HFFc6 (cell line): ENCODE data around the gene BCAS1. TPM values are rescaled to one million over a fixed set of nuclear protein-coding genes. Genes with fewer than 3 reads are reported as not detected.
A peak's percentile ranks its signal among the peaks of the same experiment; 100 is the strongest.

Experiments
- DNase-seq: peaks from one replicate; pipeline ENCODE4 v3.0.0-alpha.2; 2018
- H3K27ac Mint-ChIP-seq: 2 replicates; pipeline ENCODE4 v1.8.0; 2020; ENCODE audit warnings: mild to moderate bottlenecking, mixed read lengths
- H3K27me3 Mint-ChIP-seq: 2 replicates; pipeline ENCODE4 v1.8.0; 2021; ENCODE audit warnings: mild to moderate bottlenecking, moderate library complexity, mixed read lengths; ENCODE audit not compliant: insufficient read depth
- H3K36me3 Mint-ChIP-seq: 2 replicates; pipeline ENCODE4 v1.8.0; 2021; ENCODE audit warnings: low read depth, mixed read lengths
- H3K4me1 Mint-ChIP-seq: 2 replicates; pipeline ENCODE4 v1.8.0; 2020; ENCODE audit warnings: low read depth, mixed read lengths
- H3K4me3 Mint-ChIP-seq: 2 replicates; pipeline ENCODE4 v1.8.0; 2020; ENCODE audit warnings: mild to moderate bottlenecking, moderate library complexity, mixed read lengths
- H3K9me3 Mint-ChIP-seq: 2 replicates; pipeline ENCODE4 v1.8.0; 2020; ENCODE audit warnings: mild to moderate bottlenecking, mixed read lengths
- CTCF ChIP-seq: fragments of 200-600 bp; sonication (generic); IDR thresholded peaks from 2 replicates; pipeline ENCODE4 v1.5.0; 2021; ENCODE audit warnings: antibody characterized with exemption, mild to moderate bottlenecking
- total RNA-seq, 6 experiments: library from RNA; stranded (reverse); fragmentation: NEBNext Ultra II Directional; extraction: Animal tissue kit (Norgen Biotek cat#: 25700); gene quantifications; 2 replicates in 1 of 6; 3 replicates in 5 of 6; pipeline ENCODE4 v1.2.3, GENCODE V29; 2021

BCAS1 gene
- total RNA-seq, 6 experiments from 2014 or later = 0.07 TPM; not detected in 5

- DNase-seq = no peak
- H3K4me1 Mint-ChIP-seq = peaks cover 9% of the 10 kb centered on the region
- H3K36me3 Mint-ChIP-seq = no peaks in the 10 kb centered on the region
- H3K9me3 Mint-ChIP-seq = no peaks in the 10 kb centered on the region
- peak; percentile 59 for TF ChIP-seq CTCF
- peaks cover 3% of the 10 kb centered on the region for H3K27me3 Mint-ChIP-seq
- H3K27ac Mint-ChIP-seq = no peak overlapping the region
- no peak overlapping the region for H3K4me3 Mint-ChIP-seq
These were observed 13.4 kb downstream of the BCAS1 start for GRCh38 chr20:54056762-54057639.

- Mint-ChIP-seq H3K4me3 (no peak overlapping the region), H3K9me3 (no peaks in the 10 kb centered on the region), H3K27ac (no peak overlapping the region), H3K36me3 (no peaks in the 10 kb centered on the region), H3K4me1 (0 out of 2 replicates have a peak, but pooled peaks cover under 1% of the 10 kb centered on the region), H3K27me3 (peaks cover 6% of the 10 kb centered on the region)
- no peak for TF ChIP-seq CTCF
- DNase-seq = no peak
These were observed 15.9 kb downstream of the BCAS1 start for GRCh38 chr20:54054516-54054915.

GRCh38 chr20:54051068-54051467, 19.3 kb downstream of the BCAS1 start:
- H3K36me3 Mint-ChIP-seq = no peaks in the 10 kb centered on the region
- peaks cover 12% of the 10 kb centered on the region; the same call in 1 of the 2 replicates for H3K4me1 Mint-ChIP-seq
- no peak for TF ChIP-seq CTCF
- no peak for DNase-seq
- H3K27me3 Mint-ChIP-seq = peaks cover 8% of the 10 kb centered on the region
- H3K4me3 Mint-ChIP-seq = no peak overlapping the region
- no peak overlapping the region for H3K27ac Mint-ChIP-seq
- H3K9me3 Mint-ChIP-seq = no peaks in the 10 kb centered on the region

GRCh38 chr20:54048891-54049545, 21.4 kb downstream of the BCAS1 start:
- H3K9me3 Mint-ChIP-seq = no peaks in the 10 kb centered on the region
- no peak for DNase-seq
- H3K27me3 Mint-ChIP-seq = peaks cover 9% of the 10 kb centered on the region
- no peak for TF ChIP-seq CTCF
- H3K4me3 Mint-ChIP-seq = no peak overlapping the region
- peaks cover 16% of the 10 kb centered on the region for H3K4me1 Mint-ChIP-seq
- H3K36me3 Mint-ChIP-seq = no peaks in the 10 kb centered on the region
- H3K27ac Mint-ChIP-seq = no peak overlapping the region; the same call in 1 of the 2 replicates

GRCh38 chr20:54048481-54048880, 21.9 kb downstream of the BCAS1 start:
- no peaks in the 10 kb centered on the region for H3K9me3 Mint-ChIP-seq
- no peaks in the 10 kb centered on the region for H3K36me3 Mint-ChIP-seq
- peaks cover 9% of the 10 kb centered on the region for H3K27me3 Mint-ChIP-seq
- H3K4me3 Mint-ChIP-seq = no peak overlapping the region
- no peak for TF ChIP-seq CTCF
- peaks cover 20% of the 10 kb centered on the region for H3K4me1 Mint-ChIP-seq
- peak; percentile 10 for DNase-seq
- no peak overlapping the region; the same call in 1 of the 2 replicates for H3K27ac Mint-ChIP-seq
